Measurements from ENCODE around the gene GPC1.

- TF ChIP-seq ZC3H10 (CRISPR knock-in tag; IDR thresholded peaks at IDR 0.05) (no peak), ZNF8 (CRISPR knock-in tag; IDR thresholded peaks at IDR 0.05) (no peak), PATZ1 (CRISPR knock-in tag; IDR thresholded peaks at IDR 0.05; ENCODE audit: borderline replicate concordance) (no peak), ZFP3 (CRISPR knock-in tag; IDR thresholded peaks at IDR 0.05) (no peak), CSDC2 (CRISPR knock-in tag; IDR thresholded peaks at IDR 0.05) (no peak), GLIS3 (CRISPR knock-in tag; IDR thresholded peaks at IDR 0.05) (no peak), OSR1 (CRISPR knock-in tag; IDR thresholded peaks at IDR 0.05) (no peak), RARB (CRISPR knock-in tag; IDR thresholded peaks at IDR 0.05) (no peak), CREB5 (CRISPR knock-in tag; IDR thresholded peaks at IDR 0.05; ENCODE audit: low read depth) (no peak), TCF4 (CRISPR knock-in tag; IDR thresholded peaks at IDR 0.05; ENCODE audit: borderline replicate concordance) (no peak), BACH2 (CRISPR knock-in tag; IDR thresholded peaks at IDR 0.05; ENCODE audit: borderline replicate concordance) (no peak)
Measured at GRCh38 chr2:240425236-240425615, 10.2 kb upstream of the GPC1 start.
